C4-2B (cell line): Measurements from ENCODE around the gene TDRD1.

Experiments
- ZFX ChIP-seq: fragments of 450-650 bp; IDR thresholded peaks from 2 replicates; pipeline ENCODE4 v1.6.1; 2017
- TF ChIP-seq, protein P1 (sequence below): fragments of 450-650 bp; conservative IDR thresholded peaks from 2 replicates; pipeline ENCODE4 v1.5.1; 2017; ENCODE audit warnings: mild to moderate bottlenecking

DNA sequence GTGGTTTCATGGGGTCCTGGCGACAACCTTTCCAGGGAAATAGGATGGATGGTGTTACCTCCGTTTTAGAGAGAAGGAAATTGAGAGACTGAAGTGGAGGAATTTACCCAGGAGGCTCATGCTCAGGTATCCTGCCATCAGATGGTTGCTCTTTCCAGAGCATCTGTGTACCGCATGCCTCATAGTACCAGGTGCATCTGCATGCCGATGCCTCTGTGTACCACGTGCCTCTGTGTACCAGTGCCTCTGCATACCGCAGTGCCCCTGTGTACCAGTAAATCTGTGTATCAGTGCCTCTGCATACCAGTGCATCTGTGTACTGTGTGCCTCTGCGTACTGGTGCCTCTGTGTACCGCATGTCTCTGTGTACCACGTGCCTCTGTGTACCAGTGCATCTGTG, 63.1 kb downstream of the TDRD1 start:
- TF ChIP-seq, protein P1, sequence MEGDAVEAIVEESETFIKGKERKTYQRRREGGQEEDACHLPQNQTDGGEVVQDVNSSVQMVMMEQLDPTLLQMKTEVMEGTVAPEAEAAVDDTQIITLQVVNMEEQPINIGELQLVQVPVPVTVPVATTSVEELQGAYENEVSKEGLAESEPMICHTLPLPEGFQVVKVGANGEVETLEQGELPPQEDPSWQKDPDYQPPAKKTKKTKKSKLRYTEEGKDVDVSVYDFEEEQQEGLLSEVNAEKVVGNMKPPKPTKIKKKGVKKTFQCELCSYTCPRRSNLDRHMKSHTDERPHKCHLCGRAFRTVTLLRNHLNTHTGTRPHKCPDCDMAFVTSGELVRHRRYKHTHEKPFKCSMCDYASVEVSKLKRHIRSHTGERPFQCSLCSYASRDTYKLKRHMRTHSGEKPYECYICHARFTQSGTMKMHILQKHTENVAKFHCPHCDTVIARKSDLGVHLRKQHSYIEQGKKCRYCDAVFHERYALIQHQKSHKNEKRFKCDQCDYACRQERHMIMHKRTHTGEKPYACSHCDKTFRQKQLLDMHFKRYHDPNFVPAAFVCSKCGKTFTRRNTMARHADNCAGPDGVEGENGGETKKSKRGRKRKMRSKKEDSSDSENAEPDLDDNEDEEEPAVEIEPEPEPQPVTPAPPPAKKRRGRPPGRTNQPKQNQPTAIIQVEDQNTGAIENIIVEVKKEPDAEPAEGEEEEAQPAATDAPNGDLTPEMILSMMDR = no peak
- TF ChIP-seq ZFX = no peak
